Stimulated activated CD4-positive, alpha-beta T cell treated with anti-CD3 and anti-CD28 coated beads, Interleukin-1b, Interleukin-23, amount 100 ng/mL, for 24 hours (primary cell): ENCODE results near the gene QKI.

Experiments used
- DNase-seq, 4 experiments: peaks; one replicate each; pipeline ENCODE4 v3.0.0-alpha.2; 2020; ENCODE audit warnings: low read depth in 4 of 4, low spot score in 1 of 4

QKI gene

GRCh38 chr6:163391985-163392384 is 22.5 kb upstream of the QKI start:
- DNase-seq, result no peak

- no peak for DNase-seq
Observed at GRCh38 chr6:163392533-163392932, 22.0 kb upstream of the QKI start.

GRCh38 chr6:163393923-163394322 is 20.6 kb upstream of the QKI start:
- no peak for DNase-seq

GRCh38 chr6:163394659-163395058 is 19.9 kb upstream of the QKI start:
- no peak for DNase-seq

- DNase-seq, result no peak
Observed at GRCh38 chr6:163395122-163395830, 19.2 kb upstream of the QKI start.

- DNase-seq, result no peak
Observed at GRCh38 chr6:163395831-163396185, 18.7 kb upstream of the QKI start.

GRCh38 chr6:163397326-163397725 is 17.2 kb upstream of the QKI start:
- DNase-seq, result no peak

- DNase-seq, result no peak
Observed at GRCh38 chr6:163398115-163398514, 16.4 kb upstream of the QKI start.

- no peak for DNase-seq
Observed at GRCh38 chr6:163398815-163399214, 15.7 kb upstream of the QKI start.

- DNase-seq, result no peak
Observed at GRCh38 chr6:163400509-163400908, 14.0 kb upstream of the QKI start.

- no peak for DNase-seq
Observed at GRCh38 chr6:163401039-163401885, 13.3 kb upstream of the QKI start.

GRCh38 chr6:163402616-163403015 is 11.9 kb upstream of the QKI start:
- no peak for DNase-seq

- DNase-seq, result no peak
Observed at GRCh38 chr6:163404825-163405265, 9.7 kb upstream of the QKI start.

GRCh38 chr6:163405412-163406309 is 8.9 kb upstream of the QKI start:
- no peak for DNase-seq

GRCh38 chr6:163406366-163406765 is 8.2 kb upstream of the QKI start:
- no peak for DNase-seq

- DNase-seq, result no peak
Observed at GRCh38 chr6:163406830-163407229, 7.7 kb upstream of the QKI start.

GRCh38 chr6:163408352-163408991 is 6.0 kb upstream of the QKI start:
- DNase-seq, result no peak

GRCh38 chr6:163409712-163410111 is 4.8 kb upstream of the QKI start:
- DNase-seq, result no peak

GRCh38 chr6:163412341-163412740 is 2.2 kb upstream of the QKI start:
- no peak for DNase-seq

- DNase-seq, result no peak
Observed at GRCh38 chr6:163412801-163413344, 1.6 kb upstream of the QKI start.
